Spleen (tissue), 11 donors: Measurements from ENCODE around the gene SARM1. TPM values are rescaled to one million over a fixed set of nuclear protein-coding genes. Genes with fewer than 3 reads are reported as not detected.
A peak's percentile ranks its signal among the peaks of the same experiment; 100 is the strongest.

Source experiments
- DNase-seq: peaks from one replicate; pipeline ENCODE4 v3.0.0-alpha.2; 2020
- H3K27ac ChIP-seq, 8 donors: fragments of 200-600 bp; sonication (generic) in 7 of 8; 1 replicate in 4 of 8; 2 replicates in 4 of 8; pipeline versions ENCODE4 v1.5.0 to v1.8.0; 2016 to 2021; ENCODE audit warnings: inconsistent platforms in 4 of 8, mild to moderate bottlenecking in 4 of 8, moderate library complexity in 1 of 8
- H3K27me3 ChIP-seq, 7 donors: fragments of 200-600 bp; sonication (generic) in 6 of 7; replicated peaks in 1 of 7; 1 replicate in 4 of 7; 2 replicates in 3 of 7; pipeline versions ENCODE4 v1.5.0 to v1.8.0; 2016 to 2021; ENCODE audit warnings: inconsistent platforms in 3 of 7, mild to moderate bottlenecking in 1 of 7
- H3K36me3 ChIP-seq, 6 donors: fragments of 200-600 bp; sonication (generic) in 5 of 6; 1 replicate in 4 of 6; 2 replicates in 2 of 6; pipeline versions ENCODE4 v1.5.0 to v1.8.0; 2016 to 2021; ENCODE audit warnings: inconsistent platforms in 2 of 6
- H3K4me1 ChIP-seq, 6 donors: fragments of 200-600 bp; sonication (generic) in 5 of 6; 1 replicate in 3 of 6; 2 replicates in 3 of 6; pipeline versions ENCODE4 v1.5.0 to v1.8.0; 2016 to 2021; ENCODE audit warnings: inconsistent platforms in 3 of 6
- H3K4me3 ChIP-seq, 8 donors: fragments of 200-600 bp; sonication (generic) in 7 of 8; 1 replicate in 4 of 8; 2 replicates in 4 of 8; pipeline versions ENCODE4 v1.5.0 to v1.8.0; 2016 to 2021; ENCODE audit warnings: inconsistent platforms in 4 of 8, mild to moderate bottlenecking in 4 of 8, moderate library complexity in 2 of 8
- H3K9me3 ChIP-seq, 8 donors: fragments of 200-600 bp; sonication (generic) in 7 of 8; 1 replicate in 4 of 8; 2 replicates in 4 of 8; pipeline versions ENCODE4 v1.5.0 to v1.8.0; 2016 to 2021; ENCODE audit warnings: inconsistent platforms in 4 of 8
- CTCF ChIP-seq, 11 experiments: fragments of 200-600 bp in 7 of 11; fragments of 450-650 bp in 4 of 11; sonication (generic) in 4 of 11; IDR thresholded peaks in 8 of 11; conservative IDR thresholded peaks in 3 of 11; 1 replicate in 7 of 11; 2 replicates in 4 of 11; pipeline versions ENCODE4 v1.4.0 to v1.8.0; 2016 to 2021; ENCODE audit warnings: antibody characterized with exemption in 11 of 11, inconsistent platforms in 4 of 11, mild to moderate bottlenecking in 1 of 11
- POLR2A ChIP-seq, 3 donors: fragments of 450-650 bp; IDR thresholded peaks; one replicate each; pipeline ENCODE4 v1.5.1; 2017; ENCODE audit warnings: antibody characterized with exemption in 3 of 3, mild to moderate bottlenecking in 1 of 3
- POLR2AphosphoS5 ChIP-seq, 3 donors: sonication (generic); formaldehyde crosslinking; IDR thresholded peaks; one replicate each; pipeline ENCODE4 v1.5.1; 2017; ENCODE audit warnings: antibody characterized with exemption in 3 of 3
- WGBS, 5 donors: extraction: QIAGEN DNeasy Blood & Tissue Kit in 3 of 5; methylation state at CpG; one replicate each; pipeline versions ENCODE4 v1.1.5 to v1.1.7; 2013 to 2018; 5-methylcytosine and 5-hydroxymethylcytosine counted together
- intact Hi-C: fragments of 100-400 bp; cut with DNase I; formaldehyde crosslinking; loops from one replicate; pipeline ENCODE4 v1.15.0; 2023; ENCODE audit warnings: low total_unique reads
- polyA plus RNA-seq, 3 donors: library from polyadenylated mRNA; stranded (reverse); fragments of 200-250 nt; gene quantifications; one replicate each; pipeline ENCODE4 v1.2.1, GENCODE V29; 2013
- total RNA-seq, 7 donors: library from RNA; depleted of rRNA in 3 of 7; stranded (reverse); fragments of >200 nt in 3 of 7; fragmentation: NEBNext Ultra II Directional in 4 of 7; extraction: Animal tissue kit (Norgen Biotek cat#: 25700) in 4 of 7; gene quantifications; one replicate each; pipeline versions ENCODE4 v1.1.0 to v1.2.1, GENCODE V29; 2016 to 2021
- donor health status: healthy with polysubstance abuse.
- donor health status: DM: no; HTN: no; CAD: no; lungs with moderate emphysema.
- donor health status: DM: no; HTN: no; CAD: no.
- donor health status: Bipolar disorder and iron deficiency.
- donor health status: healthy.
- donor health status: DM: no; HTN: no; CAD: no.
- donor health status: DM: yes; HTN: yes; CAD: no.

Gene SARM1
- total and polyA plus RNA-seq, 10 donors, result 4.7 to 48.7 (median 35.4) TPM

GRCh38 chr17:28334666-28335200 lies 36.8 kb upstream of the SARM1 start:
- Histone ChIP-seq H3K36me3 (peaks cover 4 to 39% (median 27%) of the 10 kb centered on the region in 6 donors), H3K4me3 (peak overlapping the region; percentile 72 to 98 (median 84)), H3K27me3 (no peaks in the 10 kb centered on the region), H3K27ac (peak overlapping the region; percentile 45 to 98 (median 96)), H3K4me1 (peaks cover 20 to 75% (median 56%) of the 10 kb centered on the region in 6 donors), H3K9me3 (no peaks in the 10 kb centered on the region)
- TF ChIP-seq POLR2AphosphoS5 (IDR thresholded peaks at IDR 0.05) (no peak), CTCF (IDR thresholded peaks at IDR 0.05 in 8 of 11, conservative IDR thresholded peaks at IDR 0.05 in 3 of 11) (no peak), POLR2A (IDR thresholded peaks at IDR 0.05) (no peak)
- 12 to 15% (median 12%) methylated on average over 17 to 18 of the region's 18 CpGs for WGBS, 5 donors
- DNase-seq, result no peak
- intact Hi-C loops, result no loop called here

GRCh38 chr17:28335201-28335958 lies 36.1 kb upstream of the SARM1 start, which contains the start of the genes IFT20 and TNFAIP1:
Gene IFT20, minus strand, starts transcription at chr17:28335472. Its CDS starts 3,487 bp downstream, at chr17:28331985.
Gene TNFAIP1, plus strand, starts transcription at chr17:28335761. Its CDS starts 3,761 bp downstream, at chr17:28339522.
- peaks cover 4 to 39% (median 25%) of the 10 kb centered on the region in 6 donors for H3K36me3 ChIP-seq
- intact Hi-C loops, result no loop called here
- H3K9me3 ChIP-seq, result no peaks in the 10 kb centered on the region
- WGBS, 5 donors, result 0 to 2% (median 0%) methylated on average over 31 to 62 of the region's 62 CpGs
- TF ChIP-seq POLR2A (IDR thresholded peaks at IDR 0.05) (peak; percentile 36 to 97 (median 91)), CTCF (IDR thresholded peaks at IDR 0.05 in 8 of 11, conservative IDR thresholded peaks at IDR 0.05 in 3 of 11) (peak in 4 of 11 experiments; percentile 12 to 23 (median 20)), POLR2AphosphoS5 (IDR thresholded peaks at IDR 0.05) (peak; percentile 99)
- peak within 1 kb of the TSS; percentile 72 to 98 (median 85) for H3K4me3 ChIP-seq
- no peaks in the 10 kb centered on the region for H3K27me3 ChIP-seq
- peak; percentile 100 for DNase-seq
- peak within 1 kb of the TSS; percentile 89 to 98 (median 96) for H3K27ac ChIP-seq
- peaks cover 20 to 81% (median 63%) of the 10 kb centered on the region in 6 donors for H3K4me1 ChIP-seq

GRCh38 chr17:28335959-28336871 lies 35.3 kb upstream of the SARM1 start:
- TF ChIP-seq POLR2AphosphoS5 (IDR thresholded peaks at IDR 0.05) (peak in 1 of 3 donors; percentile 87), POLR2A (IDR thresholded peaks at IDR 0.05) (peak in 1 of 3 donors; percentile 83), CTCF (IDR thresholded peaks at IDR 0.05 in 8 of 11, conservative IDR thresholded peaks at IDR 0.05 in 3 of 11) (peak in 1 of 11 experiments; percentile 1)
- WGBS, 5 donors, result 6 to 10% (median 9%) methylated on average over 29 of the region's 29 CpGs
- H3K4me1 ChIP-seq, result peaks cover 20 to 90% (median 68%) of the 10 kb centered on the region in 6 donors
- peak overlapping the region; percentile 72 to 98 (median 85) for H3K4me3 ChIP-seq
- H3K27ac ChIP-seq, result peak overlapping the region; percentile 89 to 98 (median 96)
- H3K36me3 ChIP-seq, result peaks cover 6 to 39% (median 25%) of the 10 kb centered on the region in 6 donors
- H3K9me3 ChIP-seq, result no peaks in the 10 kb centered on the region
- H3K27me3 ChIP-seq, result no peaks in the 10 kb centered on the region
- DNase-seq, result peak; percentile 87
- intact Hi-C loops, result no loop called here
